Left hindlimb (tissue), 1 donor: Measurements from ENCODE around the gene RAB26.

Source experiments
- DNase-seq: peaks from one replicate; pipeline ENCODE4 v3.0.0-alpha.2; 2018

Gene RAB26

GRCh38 chr16:2180962-2181923 lies 32.8 kb downstream of the RAB26 start:
- no peak for DNase-seq

DNA sequence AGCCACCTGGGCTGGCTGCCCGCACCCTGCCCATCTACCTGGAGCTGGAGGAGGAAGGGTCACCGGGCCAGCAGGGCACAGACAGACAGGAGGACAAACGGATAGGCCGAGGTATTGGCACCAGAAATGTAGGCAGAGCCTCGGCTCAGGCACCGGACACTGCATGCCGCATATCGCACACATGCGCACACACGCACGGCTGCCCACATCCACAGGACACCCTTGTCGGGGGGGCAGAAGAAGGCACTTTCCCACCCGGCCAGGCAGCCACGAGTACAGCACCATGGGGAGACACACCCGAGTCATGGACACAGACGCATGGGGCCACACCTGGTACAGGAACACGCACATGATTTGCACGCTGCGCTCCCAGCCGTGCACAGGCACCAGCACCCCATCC lies 33.5 kb downstream of the RAB26 start:
- DNase-seq = no peak

- no peak for DNase-seq
Observed at GRCh38 chr16:2183671-2184070, 35.2 kb downstream of the RAB26 start.

DNA sequence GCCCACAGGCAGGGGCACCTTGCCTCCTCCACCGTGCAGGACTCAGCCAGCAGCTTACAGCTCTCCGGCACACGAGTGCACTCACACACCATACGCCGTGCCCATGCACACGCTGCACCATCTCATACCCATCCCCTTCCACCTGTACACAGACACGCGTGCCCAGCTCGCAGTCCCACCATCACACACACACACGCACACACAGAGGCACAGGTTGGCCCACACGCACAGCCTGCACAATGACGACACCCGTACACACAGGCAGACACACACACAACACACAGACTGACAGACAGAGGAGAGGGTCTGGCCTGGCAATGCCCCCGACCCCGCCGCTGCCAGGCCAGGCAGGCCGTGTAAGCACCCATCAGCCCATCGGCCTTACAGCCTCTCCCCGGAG lies 35.9 kb downstream of the RAB26 start:
- no peak for DNase-seq

DNA sequence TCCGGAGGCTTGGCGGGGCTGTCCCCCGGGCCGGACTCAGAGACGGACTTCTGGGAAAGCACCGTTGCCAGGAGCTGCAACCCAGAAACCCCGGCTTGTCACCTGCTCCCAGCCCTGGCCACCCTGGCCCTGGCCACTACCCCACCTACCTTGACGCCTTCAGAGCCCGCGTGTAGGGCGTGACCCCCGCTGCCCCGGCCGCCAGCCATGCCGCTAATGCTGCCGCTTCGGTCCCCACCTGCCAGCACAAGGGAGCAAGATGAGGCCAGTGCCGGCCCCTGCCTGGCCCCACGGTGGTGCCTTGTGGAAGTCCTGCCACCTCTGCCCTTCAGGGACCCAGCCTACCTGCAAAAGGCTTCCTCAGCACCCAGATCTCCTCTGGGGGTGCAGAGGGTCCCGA lies 36.5 kb downstream of the RAB26 start:
- no peak for DNase-seq

DNA sequence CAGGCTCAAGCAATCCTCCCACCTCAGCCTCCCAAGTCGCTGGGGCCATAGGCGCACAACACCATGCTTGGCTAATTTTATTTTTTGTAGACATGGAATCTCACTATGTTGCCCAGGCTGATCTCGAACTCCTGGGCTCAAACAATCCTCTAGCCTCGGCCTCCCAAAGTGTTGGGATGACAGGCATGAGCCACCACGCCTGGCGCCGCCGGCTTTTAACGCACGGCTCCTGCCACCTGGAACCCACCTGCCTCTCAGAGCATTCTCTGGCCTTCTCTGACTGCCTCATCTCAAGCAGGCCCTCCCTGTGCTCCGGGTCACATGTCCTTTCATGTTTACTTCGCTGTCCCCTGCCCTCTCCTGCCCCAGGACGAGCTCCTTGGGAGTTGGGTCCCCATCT lies 37.6 kb downstream of the RAB26 start:
- no peak for DNase-seq

DNA sequence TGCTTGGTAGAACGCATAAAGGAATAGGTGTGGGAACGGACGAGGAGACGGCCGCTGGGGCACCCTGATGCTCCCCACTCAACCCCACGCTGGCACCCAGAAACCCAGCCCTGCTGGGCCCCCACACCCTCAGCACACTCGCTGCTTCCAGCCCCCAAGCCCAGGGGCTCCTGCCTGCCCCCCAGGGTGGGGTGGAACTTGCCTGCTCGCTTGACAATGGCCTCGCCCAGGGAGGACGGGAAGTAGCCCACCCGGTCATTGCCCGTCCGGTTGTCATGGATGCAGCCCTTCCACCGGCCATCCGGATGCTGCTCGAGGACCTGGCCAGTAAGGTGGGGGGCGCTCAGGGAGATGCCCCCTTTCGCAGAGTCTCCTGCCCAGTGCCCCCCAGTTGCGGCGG lies 38.1 kb downstream of the RAB26 start:
- DNase-seq = no peak

GRCh38 chr16:2187212-2187611 lies 38.8 kb downstream of the RAB26 start:
- no peak for DNase-seq

DNA sequence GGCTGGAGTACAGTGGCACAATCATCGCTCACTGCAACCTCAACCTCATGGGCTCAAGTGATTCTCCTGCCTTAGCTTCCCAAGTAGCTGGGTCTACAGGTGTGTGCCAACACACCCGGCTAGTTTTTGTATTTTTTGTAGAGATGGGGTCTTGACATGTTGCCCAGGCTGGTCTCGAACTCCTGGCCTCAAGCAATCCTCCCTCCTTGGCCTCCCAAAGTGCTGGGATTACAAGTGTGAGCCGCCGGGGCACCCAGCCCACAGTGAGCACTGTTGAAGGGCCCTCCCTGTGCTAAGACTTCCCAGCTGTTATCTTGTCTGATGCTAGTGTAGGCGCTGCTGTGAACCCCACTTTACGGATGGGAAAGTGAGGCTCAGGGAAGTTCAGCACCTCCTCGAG lies 40.0 kb downstream of the RAB26 start:
- no peak for DNase-seq

GRCh38 chr16:2189252-2189893 lies 40.9 kb downstream of the RAB26 start:
- DNase-seq = no peak

- no peak for DNase-seq
Observed at GRCh38 chr16:2190002-2190658, 41.7 kb downstream of the RAB26 start.

GRCh38 chr16:2190659-2191445 lies 42.4 kb downstream of the RAB26 start:
- no peak for DNase-seq

DNA sequence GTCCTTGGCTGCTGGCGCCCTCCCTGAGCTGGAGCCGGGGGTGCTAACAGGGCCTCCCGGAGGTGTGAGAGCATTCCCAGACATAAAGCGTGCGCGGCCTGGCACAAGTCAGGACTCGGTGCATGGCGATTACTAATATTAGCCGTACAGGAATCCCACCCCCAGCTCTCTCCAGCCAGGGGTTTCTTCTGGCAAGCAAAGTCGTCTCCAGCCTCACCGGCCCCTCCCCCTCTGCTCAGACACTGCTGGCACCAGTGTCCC lies 43.0 kb downstream of the RAB26 start:
- no peak for DNase-seq

DNA sequence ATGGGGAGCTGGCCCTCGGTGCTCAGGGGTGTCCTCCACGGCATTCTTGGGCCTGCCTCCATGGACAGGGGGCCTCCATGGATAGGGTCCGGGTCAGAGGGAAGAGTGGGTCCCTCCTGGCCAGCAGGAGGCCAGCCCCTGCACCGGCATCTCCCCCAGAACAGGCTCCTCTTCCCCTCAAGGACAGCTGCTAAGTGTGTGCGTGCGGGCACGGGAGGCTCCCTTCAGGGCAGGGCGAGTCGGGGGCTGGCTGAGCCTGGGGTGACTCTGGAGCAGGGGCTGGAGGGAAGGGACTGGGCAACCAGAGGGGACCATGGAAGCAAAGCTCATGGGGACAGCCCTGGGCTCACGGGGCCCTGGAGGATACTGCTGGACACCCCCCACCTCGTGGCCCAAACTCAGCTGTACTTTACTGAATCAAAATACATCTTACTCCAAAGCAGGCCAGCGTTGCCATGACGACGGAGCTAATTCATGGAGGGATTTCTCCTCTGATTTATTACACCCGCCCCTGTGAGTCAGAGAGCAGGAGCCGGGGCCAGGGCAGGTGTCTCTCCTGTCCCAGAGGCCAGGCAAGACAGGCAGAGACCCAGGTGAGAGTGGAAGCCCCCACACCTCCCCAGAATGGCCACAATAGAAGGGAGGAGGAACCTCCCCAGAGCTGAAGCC lies 45.9 kb downstream of the RAB26 start:
- no peak for DNase-seq

GRCh38 chr16:2194852-2195321 lies 46.5 kb downstream of the RAB26 start:
- DNase-seq = no peak

DNA sequence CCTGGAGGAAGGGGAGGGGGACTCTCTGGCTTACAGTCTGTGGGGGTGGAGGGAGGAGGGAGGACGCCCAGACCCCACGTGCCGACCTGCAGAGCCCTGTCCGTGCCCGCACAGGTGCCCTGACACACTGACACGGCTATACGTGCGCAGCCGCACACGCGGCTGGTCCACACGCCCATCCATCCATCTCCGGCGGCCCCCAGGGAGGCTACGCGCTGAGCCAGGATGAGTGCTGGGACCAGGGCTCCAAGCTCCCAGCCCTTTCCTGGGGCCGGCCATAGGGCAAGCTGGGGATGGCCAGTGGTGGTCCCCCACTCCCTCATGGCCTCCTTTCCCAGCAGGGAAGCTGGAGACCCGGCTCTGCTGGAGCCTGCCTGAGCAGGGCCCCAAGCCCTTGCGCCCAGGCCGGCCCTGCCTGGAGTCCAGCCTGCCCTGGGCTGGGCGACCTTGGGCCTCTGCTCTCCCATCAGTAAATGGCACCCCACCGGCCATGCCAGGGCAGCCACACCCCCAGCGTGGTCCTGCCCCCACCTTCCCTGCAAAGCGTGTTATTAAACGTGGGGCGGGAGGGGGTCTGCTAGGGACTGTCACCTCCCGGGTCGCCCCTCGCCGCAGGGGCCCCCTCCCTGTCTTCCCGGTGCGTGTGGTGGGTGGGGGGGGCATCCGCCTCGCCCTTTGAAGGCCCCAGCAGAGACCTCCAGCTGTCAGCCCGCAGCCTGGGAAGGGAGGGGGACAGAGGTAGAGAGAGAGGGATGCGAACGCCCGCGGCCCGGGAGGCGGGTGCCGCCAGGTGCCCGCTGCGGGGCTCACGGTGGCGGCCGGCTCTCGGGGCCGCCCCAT lies 47.1 kb downstream of the RAB26 start:
- DNase-seq = no peak

DNA sequence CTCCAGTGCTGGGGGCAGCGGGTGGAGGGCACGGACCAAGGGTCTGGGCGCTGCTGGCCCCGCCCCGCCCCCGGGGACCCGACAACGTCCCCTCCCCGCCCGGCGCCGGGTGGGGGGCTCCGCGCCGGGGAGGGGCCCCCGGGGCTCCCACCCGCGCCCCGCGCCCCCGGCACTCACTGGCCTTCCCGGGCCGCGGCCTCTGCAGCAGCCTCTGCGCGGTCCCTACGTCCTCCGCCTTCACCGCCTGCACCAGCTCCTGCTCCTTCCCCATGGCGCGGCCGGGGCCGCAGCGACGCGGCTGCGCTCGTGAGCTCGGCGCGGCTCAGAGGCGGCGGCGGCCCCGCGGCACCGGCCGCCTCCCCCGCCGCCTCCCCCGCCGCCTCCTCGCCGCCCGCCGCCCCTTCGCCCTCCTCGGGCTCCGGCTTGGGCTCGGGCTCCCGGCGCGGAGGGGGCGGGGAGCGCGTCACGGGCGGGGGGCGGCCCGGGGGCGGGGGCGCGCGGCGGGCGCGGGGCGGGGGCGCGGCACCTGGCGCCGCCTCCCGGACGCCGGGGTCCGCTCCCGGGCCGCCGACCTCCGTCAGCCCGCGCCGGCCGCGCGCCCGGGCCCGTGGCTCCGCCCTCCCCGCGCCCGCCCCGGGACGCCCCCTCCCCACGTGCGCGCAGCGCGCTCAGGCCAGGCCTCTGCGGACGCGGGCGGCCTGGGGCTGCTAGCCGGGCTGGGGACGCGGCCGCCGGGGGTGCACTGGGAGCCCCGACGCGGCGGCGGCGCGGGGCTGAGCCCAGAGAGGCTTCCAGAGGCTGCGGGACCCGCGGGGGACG lies 47.9 kb downstream of the RAB26 start, which contains the start of gene CASKIN1:
Gene CASKIN1 (minus strand): TSS at position 444 of the 819 bp plus-strand sequence. CDS start 173 bp downstream, at position 271.
- DNase-seq = no peak

- DNase-seq = no peak
Observed at GRCh38 chr16:2196981-2197511, 48.6 kb downstream of the RAB26 start.

GRCh38 chr16:2197765-2198164 lies 49.3 kb downstream of the RAB26 start:
- no peak for DNase-seq

GRCh38 chr16:2198283-2198682 lies 49.9 kb downstream of the RAB26 start:
- DNase-seq = no peak
